GM12864 (cell line): ENCODE results near the gene SLC52A1.

Experiments
- DNase-seq: peaks from one replicate; pipeline ENCODE4 v3.0.0-alpha.2; 2011; ENCODE audit warnings: low read depth
- H3K4me3 ChIP-seq: 2 replicates; pipeline ENCODE4 v1.5.1; 2011; ENCODE audit warnings: mild to moderate bottlenecking, low read depth, low read length, control low read depth
- CTCF ChIP-seq: IDR thresholded peaks from 2 replicates; pipeline ENCODE4 v1.5.1; 2011; ENCODE audit warnings: low read depth, mild to moderate bottlenecking, moderate library complexity, low read length, control low read depth, inconsistent platforms; ENCODE audit errors: missing control alignments

Gene SLC52A1

GRCh38 chr17:5000237-5000639 lies 35.0 kb downstream of the SLC52A1 start:
- TF ChIP-seq CTCF, result no peak
- DNase-seq, result no peak
- H3K4me3 ChIP-seq, result no peak overlapping the region

- TF ChIP-seq CTCF, result no peak
- DNase-seq, result no peak
- peak overlapping the region; percentile 67 for H3K4me3 ChIP-seq
Measured at GRCh38 chr17:4999430-5000093, 35.7 kb downstream of the SLC52A1 start.

DNA sequence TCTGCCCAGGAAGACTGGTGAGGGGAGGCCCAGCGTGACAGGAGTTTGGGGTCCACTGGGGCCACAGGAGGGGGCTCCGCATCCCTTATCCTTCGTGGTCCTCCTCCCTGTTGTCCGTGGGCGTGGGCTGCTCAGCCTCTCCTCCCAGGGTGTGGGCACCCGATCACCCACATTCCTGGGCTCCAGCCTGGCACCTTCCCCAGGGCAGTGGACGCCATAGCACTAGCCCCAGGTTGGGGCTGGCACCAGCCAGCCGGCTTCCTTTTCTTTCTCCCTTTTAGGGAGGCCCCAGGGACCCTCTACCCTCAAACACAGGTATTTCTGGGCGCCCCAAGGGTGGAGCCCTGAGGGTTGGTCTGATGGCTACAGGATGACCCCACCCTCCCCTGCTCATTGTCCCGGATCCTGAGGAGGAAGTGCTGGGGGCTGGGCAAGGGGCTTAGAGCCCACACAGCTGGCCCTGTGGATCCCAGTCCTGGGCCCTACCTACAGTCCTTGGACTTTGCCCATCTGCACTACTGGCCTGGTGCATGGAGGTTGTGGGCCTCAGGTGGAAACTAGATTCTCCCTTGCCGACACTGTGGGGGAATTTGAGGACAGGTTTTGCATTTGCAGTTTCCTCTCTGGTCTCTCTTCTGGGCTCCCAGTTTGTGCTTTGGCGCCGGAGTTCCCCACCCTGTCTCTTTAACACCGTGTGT lies 36.3 kb downstream of the SLC52A1 start:
- H3K4me3 ChIP-seq, result peak overlapping the region; percentile 67
- no peak for TF ChIP-seq CTCF
- DNase-seq, result no peak

GRCh38 chr17:4998027-4998731 lies 37.0 kb downstream of the SLC52A1 start:
- peak overlapping the region; percentile 67 for H3K4me3 ChIP-seq
- no peak for TF ChIP-seq CTCF
- no peak for DNase-seq

GRCh38 chr17:4997302-4998026 lies 37.8 kb downstream of the SLC52A1 start, which contains the start of the genes INCA1 and KIF1C:
Gene INCA1 (minus strand): TSS chr17:4997522. CDS start chr17:4994437, 3,085 bp downstream.
Gene KIF1C (plus strand): TSS chr17:4997950. CDS start chr17:5000247, 2,297 bp downstream.
- H3K4me3 ChIP-seq, result peak within 1 kb of the TSS; percentile 67
- DNase-seq, result no peak
- TF ChIP-seq CTCF, result no peak

DNA sequence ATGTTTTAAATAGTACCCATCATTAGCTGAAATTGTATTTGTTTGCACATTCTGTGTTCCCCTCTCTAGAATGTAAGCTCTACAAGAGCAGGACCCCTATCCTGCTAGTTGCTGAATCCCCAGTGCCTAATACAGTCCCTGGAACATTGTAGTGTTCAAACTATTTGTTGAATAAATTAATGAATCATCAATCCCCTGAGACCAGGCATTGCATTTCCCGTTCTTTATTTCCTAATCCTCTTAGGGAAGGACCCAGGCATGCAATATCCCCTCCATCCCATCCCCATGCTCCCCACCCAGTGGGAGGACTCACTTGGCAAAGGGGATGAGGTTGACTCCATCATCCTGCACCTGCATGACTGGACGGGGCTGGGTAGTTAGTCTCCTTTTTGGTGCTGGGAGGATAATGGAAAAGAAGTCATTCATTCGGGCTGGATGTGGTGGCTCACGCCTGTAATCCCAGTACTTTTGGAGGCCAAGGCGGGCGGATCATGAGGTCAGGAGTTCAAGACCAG lies 41.1 kb downstream of the SLC52A1 start:
- no peak for TF ChIP-seq CTCF
- H3K4me3 ChIP-seq, result no peak overlapping the region

More for the DNA sequence above, 41.1 kb downstream of the SLC52A1 start:
- DNase-seq, result no peak
